Activated CD8-positive, alpha-beta memory T cell treated with anti-CD3 and anti-CD28 coated beads, Interleukin-2, amount 50 U/mL, for 1 hour (primary cell): ENCODE measurements around the gene GMNN.

Experiments used
- DNase-seq: peaks from one replicate; pipeline ENCODE4 v3.0.0-alpha.2; 2020; ENCODE audit errors: extremely low read depth

Gene GMNN

GRCh38 chr6:24807584-24807983 is 32.8 kb downstream of the GMNN start:
- no peak for DNase-seq

- no peak for DNase-seq
Measured at GRCh38 chr6:24809728-24810127, 35.0 kb downstream of the GMNN start.

- no peak for DNase-seq
Measured at GRCh38 chr6:24818346-24818745, 43.6 kb downstream of the GMNN start.

- DNase-seq, result no peak
Measured at GRCh38 chr6:24821860-24822444, 47.2 kb downstream of the GMNN start.

GRCh38 chr6:24822696-24823095 is 48.0 kb downstream of the GMNN start:
- no peak for DNase-seq

GRCh38 chr6:24823185-24823584 is 48.4 kb downstream of the GMNN start:
- no peak for DNase-seq

- DNase-seq, result no peak
Measured at GRCh38 chr6:24824142-24824938, 49.6 kb downstream of the GMNN start.

- DNase-seq, result no peak
Measured at GRCh38 chr6:24825130-24825630, 50.4 kb downstream of the GMNN start.

GRCh38 chr6:24827162-24827561 is 52.4 kb downstream of the GMNN start:
- no peak for DNase-seq

- no peak for DNase-seq
Measured at GRCh38 chr6:24827970-24828369, 53.2 kb downstream of the GMNN start.

- no peak for DNase-seq
Measured at GRCh38 chr6:24829657-24830056, 54.9 kb downstream of the GMNN start.

GRCh38 chr6:24831771-24832716 is 57.3 kb downstream of the GMNN start:
- DNase-seq, result no peak

- no peak for DNase-seq
Measured at GRCh38 chr6:24832794-24833193, 58.1 kb downstream of the GMNN start.

- no peak for DNase-seq
Measured at GRCh38 chr6:24833711-24834386, 59.1 kb downstream of the GMNN start.
